Retinal pigment epithelial cell (primary cell): ENCODE data around the gene DPM3.

Experiments
- DNase-seq: peaks from one replicate; pipeline ENCODE4 v3.0.0-alpha.2; 2010; ENCODE audit warnings: low read depth
- H3K4me3 ChIP-seq: 2 replicates; pipeline ENCODE4 v1.5.1; 2011; ENCODE audit warnings: mild to moderate bottlenecking, low read length, control low read depth, moderate library complexity
- CTCF ChIP-seq: conservative IDR thresholded peaks from 2 replicates; pipeline ENCODE4 v1.5.1; 2011; ENCODE audit warnings: low read depth, low read length, control low read depth, inconsistent platforms

Gene DPM3

DNA sequence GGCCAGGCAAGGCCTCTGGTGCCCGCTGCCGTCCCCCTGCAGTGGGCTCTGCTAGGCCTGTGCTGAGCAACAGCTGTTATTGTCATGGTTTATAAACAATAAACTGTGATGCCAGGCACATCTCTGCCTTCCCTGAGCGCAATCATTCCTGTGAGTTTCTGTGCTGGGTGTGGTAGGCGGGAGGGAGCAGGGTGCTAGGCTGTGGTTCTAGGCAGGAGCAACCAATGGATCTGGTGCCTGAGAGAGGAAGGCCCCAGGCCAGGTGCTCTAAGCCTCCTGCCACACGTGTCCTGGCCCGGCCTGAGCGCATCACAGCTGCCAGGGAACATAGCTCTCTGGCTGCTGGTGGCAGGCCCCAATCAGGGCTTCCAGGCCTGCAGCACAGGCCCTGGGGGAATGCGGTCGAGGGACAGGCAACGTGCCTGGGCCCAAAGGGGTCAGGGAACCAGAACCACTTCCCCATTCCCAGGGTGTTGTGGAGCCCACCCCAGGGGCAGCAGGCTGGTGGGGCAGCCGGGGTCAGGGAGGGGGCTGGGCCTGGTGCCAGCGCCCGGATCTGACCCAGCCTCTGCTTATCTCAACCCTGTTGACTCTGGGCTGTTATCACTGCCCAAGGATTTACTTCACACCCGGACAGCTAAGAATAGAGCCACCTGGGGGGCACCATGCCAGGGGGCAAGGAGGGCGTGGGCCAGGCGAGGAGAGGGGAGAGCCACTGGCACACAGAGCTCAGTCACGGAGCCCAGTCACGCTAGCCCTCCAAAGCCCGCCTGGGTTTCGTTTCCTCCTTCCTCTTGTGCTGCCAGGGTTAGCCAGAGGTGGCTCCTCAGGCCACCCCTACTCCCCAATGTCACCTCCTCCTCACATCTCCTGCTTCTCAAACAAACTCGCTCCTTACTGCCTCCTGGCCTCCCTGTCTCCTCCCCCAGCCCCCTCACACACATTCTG lies 44.8 kb upstream of the DPM3 start:
- no peak overlapping the region for H3K4me3 ChIP-seq
- no peak for DNase-seq
- no peak for TF ChIP-seq CTCF

GRCh38 chr1:155184351-155184811 lies 44.0 kb upstream of the DPM3 start:
- no peak for TF ChIP-seq CTCF
- no peak overlapping the region for H3K4me3 ChIP-seq
- no peak for DNase-seq

DNA sequence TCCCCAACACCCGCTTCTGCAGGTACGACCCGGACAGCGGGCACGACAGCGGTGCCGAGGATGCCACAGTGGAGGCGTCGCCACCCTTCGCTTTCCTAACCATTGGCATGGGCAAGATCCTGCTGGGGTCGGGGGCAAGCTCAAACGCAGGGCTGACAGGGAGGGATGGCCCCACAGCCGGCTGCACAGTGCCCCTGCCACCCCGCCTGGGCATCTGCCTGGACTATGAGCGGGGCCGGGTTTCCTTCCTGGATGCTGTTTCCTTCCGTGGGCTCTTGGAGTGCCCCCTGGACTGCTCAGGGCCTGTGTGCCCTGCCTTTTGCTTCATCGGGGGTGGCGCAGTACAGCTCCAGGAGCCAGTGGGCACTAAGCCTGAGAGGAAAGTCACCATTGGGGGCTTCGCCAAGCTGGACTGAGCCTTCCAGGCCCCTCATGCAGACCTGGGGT lies 43.5 kb upstream of the DPM3 start:
- TF ChIP-seq CTCF = no peak
- no peak for DNase-seq
- H3K4me3 ChIP-seq = no peak overlapping the region

- H3K4me3 ChIP-seq = no peak overlapping the region
- no peak for TF ChIP-seq CTCF
- no peak for DNase-seq
Measured at GRCh38 chr1:155182052-155182550, 41.8 kb upstream of the DPM3 start.

- TF ChIP-seq CTCF = no peak
- H3K4me3 ChIP-seq = no peak overlapping the region
- DNase-seq = no peak
Measured at GRCh38 chr1:155181371-155182051, 41.2 kb upstream of the DPM3 start.

GRCh38 chr1:155179112-155180031 lies 39.0 kb upstream of the DPM3 start:
- DNase-seq = no peak
- H3K4me3 ChIP-seq = no peak overlapping the region
- TF ChIP-seq CTCF = no peak
